Gastroesophageal sphincter (tissue), 4 donors: ENCODE measurements around the gene GUCY1A2. TPM values are rescaled to one million over a fixed set of nuclear protein-coding genes. Genes with fewer than 3 reads are reported as not detected.
A peak's percentile ranks its signal among the peaks of the same experiment; 100 is the strongest.

Experiments
- ATAC-seq: fragments of 150-250 bp; one replicate; pipeline ENCODE4 v1.9.1; 2016; ENCODE audit warnings: mild to moderate bottlenecking, moderate library complexity
- H3K27ac ChIP-seq, 4 donors: fragments of 200-600 bp; sonication (generic) in 3 of 4; 1 replicate in 3 of 4; 2 replicates in 1 of 4; pipeline ENCODE4 v1.5.1; 2016 to 2019
- H3K27me3 ChIP-seq: fragments of 200-600 bp; sonication (generic); one replicate; pipeline ENCODE4 v1.5.1; 2019
- H3K36me3 ChIP-seq, 2 donors: fragments of 200-600 bp; sonication (generic); one replicate each; pipeline ENCODE4 v1.5.1; 2019; ENCODE audit warnings: control low read depth in 1 of 2
- H3K4me1 ChIP-seq, 3 donors: fragments of 200-600 bp; sonication (generic); 1 replicate in 2 of 3; 2 replicates in 1 of 3; pipeline ENCODE4 v1.5.1; 2016 to 2019; ENCODE audit warnings: control low read depth in 2 of 3
- H3K4me3 ChIP-seq, 2 donors: fragments of 200-600 bp; sonication (generic); one replicate each; pipeline ENCODE4 v1.5.1; 2019; ENCODE audit warnings: mild to moderate bottlenecking in 1 of 2, moderate library complexity in 1 of 2
- H3K9me3 ChIP-seq, 3 donors: fragments of 200-600 bp; sonication (generic); one replicate each; pipeline ENCODE4 v1.5.1; 2017 to 2019; ENCODE audit warnings: control low read depth in 2 of 3
- EP300 ChIP-seq: sonication (generic); formaldehyde crosslinking; IDR thresholded peaks from one replicate; pipeline ENCODE4 v1.6.1; 2017; ENCODE audit warnings: antibody characterized with exemption, mild to moderate bottlenecking
- POLR2A ChIP-seq, 2 donors: fragments of 450-650 bp; IDR thresholded peaks; one replicate each; pipeline ENCODE4 v1.6.1; 2017; ENCODE audit warnings: antibody characterized with exemption in 2 of 2, mild to moderate bottlenecking in 2 of 2, moderate library complexity in 1 of 2
- POLR2AphosphoS5 ChIP-seq: sonication (generic); formaldehyde crosslinking; IDR thresholded peaks from one replicate; pipeline ENCODE4 v1.6.1; 2017; ENCODE audit warnings: antibody characterized with exemption
- WGBS, 2 donors: methylation state at CpG; one replicate each; pipeline ENCODE4 v1.1.5; 2018; ENCODE audit warnings: low coverage in 1 of 2; 5-methylcytosine and 5-hydroxymethylcytosine counted together
- total RNA-seq, 4 donors: library from RNA; depleted of rRNA; stranded (reverse); fragments of >200 nt; gene quantifications; one replicate each; pipeline ENCODE4 v1.1.0, GENCODE V29; 2016
- TF ChIP-seq, protein P1 (sequence below), 4 experiments: fragments of 200-600 bp in 2 of 4; fragments of 450-650 bp in 2 of 4; sonication (generic) in 1 of 4; IDR thresholded peaks; one replicate each; pipeline ENCODE4 v1.5.1; 2017 to 2019; ENCODE audit warnings: antibody characterized with exemption in 4 of 4, mild to moderate bottlenecking in 2 of 4, moderate library complexity in 2 of 4

GUCY1A2 gene
- total RNA-seq, 4 donors from 2014 or later: 1.5 to 10.3 (median 3.7) TPM

DNA sequence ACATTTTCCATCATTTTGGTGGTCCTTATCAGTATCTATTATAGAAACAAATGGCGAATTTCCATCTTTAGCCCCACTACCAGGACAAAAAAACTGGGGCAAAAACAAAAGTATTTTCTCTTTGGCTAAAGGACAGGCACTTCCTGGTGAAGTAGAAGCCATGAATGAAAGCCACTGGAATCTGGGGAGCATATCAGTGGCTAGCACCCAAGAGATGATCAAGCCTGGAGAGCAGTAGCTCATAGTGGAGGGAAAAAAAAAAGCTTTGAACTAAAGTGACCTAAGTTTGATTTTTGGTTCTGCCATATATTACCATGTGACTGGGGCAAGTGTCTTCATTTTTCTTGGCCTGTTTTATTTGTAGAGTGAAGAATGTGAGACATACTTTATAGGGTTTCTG is 272.3 kb downstream of the GUCY1A2 start:
- TF ChIP-seq EP300 (no peak), POLR2A (IDR thresholded peaks at IDR 0.05) (no peak), POLR2AphosphoS5 (no peak)
- TF ChIP-seq, protein P1, sequence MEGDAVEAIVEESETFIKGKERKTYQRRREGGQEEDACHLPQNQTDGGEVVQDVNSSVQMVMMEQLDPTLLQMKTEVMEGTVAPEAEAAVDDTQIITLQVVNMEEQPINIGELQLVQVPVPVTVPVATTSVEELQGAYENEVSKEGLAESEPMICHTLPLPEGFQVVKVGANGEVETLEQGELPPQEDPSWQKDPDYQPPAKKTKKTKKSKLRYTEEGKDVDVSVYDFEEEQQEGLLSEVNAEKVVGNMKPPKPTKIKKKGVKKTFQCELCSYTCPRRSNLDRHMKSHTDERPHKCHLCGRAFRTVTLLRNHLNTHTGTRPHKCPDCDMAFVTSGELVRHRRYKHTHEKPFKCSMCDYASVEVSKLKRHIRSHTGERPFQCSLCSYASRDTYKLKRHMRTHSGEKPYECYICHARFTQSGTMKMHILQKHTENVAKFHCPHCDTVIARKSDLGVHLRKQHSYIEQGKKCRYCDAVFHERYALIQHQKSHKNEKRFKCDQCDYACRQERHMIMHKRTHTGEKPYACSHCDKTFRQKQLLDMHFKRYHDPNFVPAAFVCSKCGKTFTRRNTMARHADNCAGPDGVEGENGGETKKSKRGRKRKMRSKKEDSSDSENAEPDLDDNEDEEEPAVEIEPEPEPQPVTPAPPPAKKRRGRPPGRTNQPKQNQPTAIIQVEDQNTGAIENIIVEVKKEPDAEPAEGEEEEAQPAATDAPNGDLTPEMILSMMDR (IDR thresholded peaks at IDR 0.05): no peak
- ATAC-seq: no peak
- Histone ChIP-seq H3K4me3 (no peak overlapping the region), H3K36me3 (no peaks in the 10 kb centered on the region), H3K27ac (no peak overlapping the region), H3K27me3 (no peaks in the 10 kb centered on the region), H3K9me3 (no peaks in the 10 kb centered on the region), H3K4me1 (no peaks in the 10 kb centered on the region)
- WGBS, 2 donors: 67% methylated on average over 1 of the region's 1 CpG; no CpG with 5 or more reads in 1 of the 2 donors

DNA sequence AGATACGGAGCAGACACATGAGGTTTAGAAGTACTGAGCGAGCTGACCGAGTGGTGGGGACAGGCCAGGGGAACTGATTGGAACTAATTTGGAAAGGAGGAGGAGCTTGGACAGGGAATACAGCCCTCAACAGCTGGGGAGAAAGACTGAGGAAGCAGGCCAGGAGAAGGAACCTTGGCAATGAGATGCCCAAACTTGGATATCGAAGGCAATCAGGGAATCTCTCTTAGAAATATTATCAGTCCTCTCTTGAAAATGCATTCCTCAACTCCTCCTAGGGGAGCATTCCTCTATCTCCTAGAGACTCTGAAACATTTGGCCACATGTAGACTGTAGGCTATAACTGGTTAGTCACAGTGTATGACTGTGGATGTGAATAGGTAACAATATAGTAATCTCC is 284.6 kb downstream of the GUCY1A2 start:
- Histone ChIP-seq H3K4me1 (no peaks in the 10 kb centered on the region), H3K27ac (no peak overlapping the region), H3K4me3 (no peak overlapping the region), H3K36me3 (no peaks in the 10 kb centered on the region), H3K9me3 (peaks cover 0 to 17% (median 0%) of the 10 kb centered on the region in 3 donors), H3K27me3 (no peaks in the 10 kb centered on the region)
- no peak for ATAC-seq
- WGBS, 2 donors: 61 to 75% methylated on average over 4 of the region's 4 CpGs
- no peak for TF ChIP-seq POLR2AphosphoS5

DNA sequence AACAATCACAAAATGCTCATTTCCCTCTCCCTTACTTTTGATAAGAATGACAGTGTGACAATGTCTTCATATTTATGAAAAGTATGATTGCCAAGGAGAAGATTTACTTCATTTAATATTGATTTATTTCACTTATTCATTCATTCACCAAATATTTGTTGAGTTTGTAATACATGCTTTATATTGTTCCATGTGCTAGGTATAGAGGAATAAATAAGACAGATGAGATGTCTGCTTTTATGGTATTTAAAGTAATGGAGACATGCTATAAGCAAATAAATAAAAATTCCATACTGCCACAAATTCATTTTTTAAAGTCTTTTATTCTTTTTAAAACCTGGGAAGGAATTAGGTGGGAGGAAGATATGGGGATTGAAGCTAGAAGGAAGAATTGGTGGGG is 289.4 kb downstream of the GUCY1A2 start:
- TF ChIP-seq EP300 (no peak), POLR2A (IDR thresholded peaks at IDR 0.05) (no peak), POLR2AphosphoS5 (no peak)
- H3K27me3 ChIP-seq: no peaks in the 10 kb centered on the region
- no peak overlapping the region for H3K27ac ChIP-seq
- no peaks in the 10 kb centered on the region for H3K9me3 ChIP-seq
- H3K36me3 ChIP-seq: no peaks in the 10 kb centered on the region
- no peak overlapping the region for H3K4me3 ChIP-seq
- ATAC-seq: no peak
- no peaks in the 10 kb centered on the region for H3K4me1 ChIP-seq

DNA sequence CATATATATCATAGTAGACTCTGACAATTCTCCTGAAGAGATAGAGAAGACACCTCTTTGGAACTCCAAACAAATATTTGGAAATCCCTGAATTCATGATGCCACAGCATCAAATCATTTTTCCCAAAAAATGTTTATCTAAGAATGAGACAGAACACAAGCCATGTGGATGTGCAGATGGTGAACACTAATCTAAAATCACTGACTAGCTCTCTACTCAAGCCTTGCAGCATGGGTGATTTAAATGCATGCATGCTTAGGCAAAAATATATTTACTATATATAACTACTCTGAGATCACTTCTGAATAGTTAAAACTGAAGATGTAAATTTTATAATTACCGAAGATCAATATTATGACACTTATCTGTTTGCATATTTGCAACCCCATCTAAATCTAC is 289.9 kb downstream of the GUCY1A2 start:
- H3K9me3 ChIP-seq: no peaks in the 10 kb centered on the region
- no peaks in the 10 kb centered on the region for H3K4me1 ChIP-seq
- 92 to 95% methylated on average over 1 of the region's 1 CpG for WGBS, 2 donors
- no peak for ATAC-seq
- TF ChIP-seq EP300 (no peak), POLR2AphosphoS5 (no peak), POLR2A (IDR thresholded peaks at IDR 0.05) (no peak)
- TF ChIP-seq, protein P1 (IDR thresholded peaks at IDR 0.05): no peak
- no peaks in the 10 kb centered on the region for H3K27me3 ChIP-seq
- no peaks in the 10 kb centered on the region for H3K36me3 ChIP-seq
- no peak overlapping the region for H3K27ac ChIP-seq
- H3K4me3 ChIP-seq: no peak overlapping the region

DNA sequence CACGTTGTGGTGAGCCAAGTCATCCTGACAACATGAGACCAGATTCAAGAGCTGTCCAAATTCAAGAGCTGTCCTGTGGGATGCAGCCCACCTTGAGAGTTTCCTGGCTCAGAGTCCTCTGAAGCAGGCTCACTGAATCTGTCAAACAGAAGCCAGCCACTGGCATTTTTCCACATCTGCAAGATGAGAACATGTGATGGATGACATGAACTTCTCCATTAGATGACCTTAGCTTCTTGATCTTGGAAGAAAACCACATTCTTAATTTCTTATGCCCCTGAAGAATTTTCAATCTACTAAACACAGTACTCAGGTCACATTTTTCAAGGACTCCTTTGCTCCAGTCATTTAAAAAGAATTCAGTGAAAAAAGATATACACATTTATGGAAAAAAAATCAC is 291.0 kb downstream of the GUCY1A2 start:
- 33% methylated on average over 1 of the region's 1 CpG; no CpG with 5 or more reads in 1 of the 2 donors for WGBS, 2 donors
- ATAC-seq: no peak
- H3K36me3 ChIP-seq: no peaks in the 10 kb centered on the region
- H3K27me3 ChIP-seq: no peaks in the 10 kb centered on the region
- H3K9me3 ChIP-seq: no peaks in the 10 kb centered on the region
- H3K4me1 ChIP-seq: no peaks in the 10 kb centered on the region
- no peak overlapping the region for H3K4me3 ChIP-seq
- no peak overlapping the region for H3K27ac ChIP-seq
- no peak for TF ChIP-seq POLR2A (IDR thresholded peaks at IDR 0.05)
- TF ChIP-seq, protein P1 (IDR thresholded peaks at IDR 0.05): no peak
- no peak for TF ChIP-seq EP300
- no peak for TF ChIP-seq POLR2AphosphoS5

DNA sequence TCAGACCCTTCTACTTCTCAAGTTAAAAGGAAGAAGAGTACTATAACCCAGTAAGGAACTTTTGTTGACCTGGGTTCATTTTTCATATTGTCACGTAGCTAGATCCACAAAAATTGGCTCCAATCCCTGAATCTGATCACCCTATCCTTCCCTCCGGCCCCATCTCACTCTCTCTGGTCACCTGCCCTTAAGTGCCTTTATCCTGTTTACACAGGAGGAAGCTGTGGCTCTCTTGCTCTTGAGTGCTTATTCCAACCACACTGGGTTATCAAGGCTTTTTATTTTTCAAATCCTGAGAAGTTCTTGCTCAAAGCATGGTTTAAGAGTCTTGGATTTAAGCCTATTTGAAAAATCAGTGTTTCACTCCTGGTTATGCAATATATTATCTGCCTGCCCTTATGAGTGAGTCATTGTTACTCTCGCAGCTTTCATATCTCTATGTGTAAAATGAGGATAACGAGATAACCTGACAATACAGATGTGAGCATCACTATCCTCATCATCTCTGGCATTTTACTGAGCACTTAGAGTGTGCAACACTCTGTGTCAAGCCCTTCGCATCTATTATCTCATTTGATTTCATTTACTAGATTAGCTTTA is 293.9 kb downstream of the GUCY1A2 start:
- TF ChIP-seq POLR2AphosphoS5 (no peak), EP300 (no peak), POLR2A (IDR thresholded peaks at IDR 0.05) (no peak)
- TF ChIP-seq, protein P1 (IDR thresholded peaks at IDR 0.05): no peak
- Histone ChIP-seq H3K27me3 (no peaks in the 10 kb centered on the region), H3K36me3 (no peaks in the 10 kb centered on the region), H3K9me3 (no peaks in the 10 kb centered on the region), H3K4me3 (no peak overlapping the region), H3K4me1 (no peaks in the 10 kb centered on the region), H3K27ac (no peak overlapping the region)
- peak; percentile 43 for ATAC-seq
- whole genome bisulfite sequencing, 2 donors: 54 to 74% methylated on average over 5 of the region's 5 CpGs
